ENCODE data around the gene MDFI. TPM values are rescaled to one million over a fixed set of nuclear protein-coding genes. Genes with fewer than 3 reads are reported as not detected.

The MDFI gene
- total and polyA plus RNA-seq, 11 donors, result 0.35 to 9.3 (median 2.2) TPM

DNA sequence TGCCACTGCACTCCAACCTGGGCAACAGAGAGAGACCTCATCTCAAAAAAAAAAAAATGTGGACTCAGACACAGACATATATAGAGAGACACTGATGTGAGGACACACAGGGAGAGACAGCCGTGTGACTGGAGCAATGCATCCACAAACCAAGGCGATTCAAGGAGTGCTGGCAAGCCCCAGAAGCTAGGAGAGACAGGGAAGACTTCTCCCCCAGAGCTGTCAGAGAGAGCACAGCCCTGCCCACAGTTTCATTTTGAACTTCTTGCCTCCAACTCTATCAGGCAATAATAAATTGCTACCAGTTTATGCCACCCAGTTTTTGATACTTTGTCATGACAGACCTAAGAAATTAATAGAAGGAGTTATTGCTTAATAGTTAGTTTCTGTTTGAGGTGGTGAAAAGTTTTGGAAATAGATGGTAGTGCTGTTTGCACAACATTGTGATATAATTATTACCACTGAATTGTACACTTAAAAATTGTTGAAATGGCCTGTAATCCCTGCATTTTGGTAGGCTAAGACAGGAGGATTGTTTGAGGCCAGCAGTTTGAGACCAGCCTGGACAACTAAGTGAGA is 5.1 kb upstream of the MDFI start:
- no peak for DNase-seq
- no peak for TF ChIP-seq POLR2A (IDR thresholded peaks at IDR 0.05)
- intact Hi-C loops (cut with DNase I), result no loop called here
- WGBS, 4 donors, result 57 to 81% (median 73%) methylated on average over 2 of the region's 2 CpGs
- Histone ChIP-seq H3K36me3 (no peaks in the 10 kb centered on the region), H3K4me3 (no peak overlapping the region), H3K27me3 (peaks cover 12 to 22% (median 15%) of the 10 kb centered on the region in 9 donors), H3K4me1 (peaks cover 0 to 23% (median 13%) of the 10 kb centered on the region in 12 donors), H3K9me3 (no peaks in the 10 kb centered on the region), H3K27ac (no peak overlapping the region)
- ATAC-seq, result no peak

GRCh38 chr6:41634657-41635056 is 3.6 kb upstream of the MDFI start:
- ATAC-seq (no peak), DNase-seq (peak in 1 of 5 donors; percentile 25)
- H3K4me1 ChIP-seq, result peaks cover 4 to 30% (median 20%) of the 10 kb centered on the region in 12 donors
- TF ChIP-seq CTCF (IDR thresholded peaks at IDR 0.05), result no peak
- TF ChIP-seq POLR2A (IDR thresholded peaks at IDR 0.05), result no peak
- WGBS, 4 donors, result 34 to 57% (median 41%) methylated on average over 3 to 4 of the region's 4 CpGs
- no peaks in the 10 kb centered on the region for H3K36me3 ChIP-seq
- no peak overlapping the region for H3K4me3 ChIP-seq
- H3K27ac ChIP-seq, result no peak overlapping the region
- H3K27me3 ChIP-seq, result peaks cover 12 to 34% (median 28%) of the 10 kb centered on the region in 9 donors
- intact Hi-C loops (cut with DNase I), result no loop called here
- H3K9me3 ChIP-seq, result no peaks in the 10 kb centered on the region

GRCh38 chr6:41635365-41635764 is 2.9 kb upstream of the MDFI start:
- no peak for ATAC-seq
- peaks cover 12 to 34% (median 28%) of the 10 kb centered on the region in 9 donors for H3K27me3 ChIP-seq
- H3K4me1 ChIP-seq, result peaks cover 4 to 30% (median 20%) of the 10 kb centered on the region in 12 donors
- no peak overlapping the region for H3K27ac ChIP-seq
- peak in 1 of 5 donors; percentile 4 for DNase-seq
- 87 to 93% (median 88%) methylated on average over 6 of the region's 6 CpGs for WGBS, 4 donors
- no peaks in the 10 kb centered on the region for H3K36me3 ChIP-seq
- no peak overlapping the region for H3K4me3 ChIP-seq
- no peak for TF ChIP-seq POLR2A (IDR thresholded peaks at IDR 0.05)
- intact Hi-C loops (cut with DNase I), result no loop called here
- no peaks in the 10 kb centered on the region for H3K9me3 ChIP-seq

- Histone ChIP-seq H3K4me1 (peaks cover 4 to 30% (median 20%) of the 10 kb centered on the region in 12 donors), H3K27ac (no peak overlapping the region), H3K4me3 (peak overlapping the region in 11 of 12 donors; percentile 5 to 64 (median 51)), H3K27me3 (peaks cover 12 to 34% (median 28%) of the 10 kb centered on the region in 9 donors), H3K36me3 (no peaks in the 10 kb centered on the region), H3K9me3 (no peaks in the 10 kb centered on the region)
- 21 to 67% (median 28%) methylated on average over 18 to 31 of the region's 31 CpGs for WGBS, 4 donors
- DNase-seq, result peak in 1 of 5 donors; percentile 31
- ATAC-seq, result peak in 3 of 4 donors; percentile 33 to 46 (median 38)
- intact Hi-C loops (cut with DNase I), result no loop called here
- TF ChIP-seq POLR2A (IDR thresholded peaks at IDR 0.05) (no peak), CTCF (IDR thresholded peaks at IDR 0.05) (no peak)
Observed at GRCh38 chr6:41636833-41637193, 1.5 kb upstream of the MDFI start.

GRCh38 chr6:41637194-41638001 is 870 bp upstream of the MDFI start:
- H3K9me3 ChIP-seq, result no peaks in the 10 kb centered on the region
- no peak overlapping the region for H3K27ac ChIP-seq
- intact Hi-C loops (cut with DNase I), result no loop called here
- H3K36me3 ChIP-seq, result no peaks in the 10 kb centered on the region
- DNase-seq, result peak in 1 of 5 donors; percentile 22
- peaks cover 4 to 30% (median 20%) of the 10 kb centered on the region in 12 donors for H3K4me1 ChIP-seq
- peak in 2 of 4 donors; percentile 17 to 39 for ATAC-seq
- no peak for TF ChIP-seq POLR2A (IDR thresholded peaks at IDR 0.05)
- TF ChIP-seq CTCF (IDR thresholded peaks at IDR 0.05), result no peak
- H3K27me3 ChIP-seq, result peaks cover 12 to 34% (median 28%) of the 10 kb centered on the region in 9 donors
- H3K4me3 ChIP-seq, result peak overlapping the region; percentile 5 to 64 (median 50)
- WGBS, 4 donors, result 9 to 16% (median 11%) methylated on average over 29 to 54 of the region's 54 CpGs
